ENCODE results near the gene LRRC75A. TPM values are rescaled to one million over a fixed set of nuclear protein-coding genes. Genes with fewer than 3 reads are reported as not detected.

LRRC75A gene
- total and polyA plus RNA-seq, 2 experiments from 2014 or later = 5.3 to 26.2 TPM

DNA sequence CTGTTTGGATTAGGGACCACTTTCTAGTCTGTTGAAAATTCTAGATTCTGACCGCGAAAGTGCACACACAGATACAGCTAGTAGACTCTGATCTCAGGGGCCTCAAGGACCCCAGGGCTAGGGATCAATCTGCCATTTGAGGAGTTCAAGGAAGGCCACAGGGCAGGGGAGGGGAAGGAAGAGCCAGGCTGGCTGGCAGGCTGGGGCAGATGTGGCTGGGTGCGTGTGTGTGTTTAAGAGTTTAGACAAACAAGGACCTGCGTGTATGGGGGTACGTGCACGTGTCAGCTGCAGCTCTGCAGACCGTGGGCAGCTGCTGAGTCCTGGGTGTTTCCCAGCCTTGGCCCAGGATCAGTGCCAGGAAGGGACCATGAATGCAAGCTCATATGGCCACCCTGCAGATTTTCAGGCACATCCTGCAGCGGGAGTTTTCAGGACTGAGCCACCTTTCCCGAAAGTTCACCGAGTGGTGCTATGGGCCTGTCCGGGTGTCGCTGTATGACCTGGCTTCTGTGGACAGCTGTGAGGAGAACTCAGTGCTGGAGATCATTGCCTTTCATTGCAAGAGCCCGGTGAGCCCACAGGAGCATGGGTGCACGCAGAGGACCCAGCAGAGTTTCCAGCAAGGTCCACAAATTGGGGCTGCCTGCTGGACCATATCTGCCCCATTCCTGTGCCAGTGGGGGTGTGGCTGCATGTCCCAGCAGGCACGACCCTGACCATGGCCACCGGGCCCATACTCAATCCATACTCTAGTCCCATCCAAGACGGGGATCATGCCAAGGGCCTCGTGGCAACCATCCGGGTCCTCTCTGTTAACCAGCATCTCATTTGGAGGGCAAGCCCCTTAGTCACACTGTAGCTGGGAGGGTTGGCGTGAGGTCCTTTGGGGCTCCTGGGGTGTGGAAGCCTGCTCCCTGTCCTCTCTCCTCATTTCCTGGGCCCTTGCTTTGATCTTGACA, 66.0 kb downstream of the LRRC75A start:
- peaks cover 4% of the 10 kb centered on the region; the same call in 1 of the 3 replicates for H3K4me1 Mint-ChIP-seq
- ATAC-seq = no peak
- H3K27ac Mint-ChIP-seq = no peak overlapping the region; the same call in 1 of the 2 replicates

More for the DNA sequence above, 66.0 kb downstream of the LRRC75A start:
- Mint-ChIP-seq H3K27me3 (ENCODE audit: insufficient read depth, low read depth, poor library complexity) (peaks cover 2% of the 10 kb centered on the region), H3K4me3 (no peak overlapping the region), H3K9me3 (no peaks in the 10 kb centered on the region), H3K36me3 (ENCODE audit: low read depth) (no peaks in the 10 kb centered on the region)
- H2AFZ ChIP-seq = no peak overlapping the region
- H3K79me2 ChIP-seq (replicated peaks; ENCODE audit: insufficient read depth) = no peaks in the 10 kb centered on the region
- no peak for TF ChIP-seq POLR2AphosphoS5 (IDR thresholded peaks at IDR 0.05; ENCODE audit: low read depth)
- TF ChIP-seq NANOG (IDR thresholded peaks at IDR 0.05; ENCODE audit: borderline replicate concordance) = no peak
- TF ChIP-seq STAT1 (IDR thresholded peaks at IDR 0.05; ENCODE audit: unreplicated experiment) = no peak
- TF ChIP-seq EZH2phosphoT487 (IDR thresholded peaks at IDR 0.05; ENCODE audit: unreplicated experiment) = no peak
- TF ChIP-seq ZNF331 (CRISPR knock-in tag; IDR thresholded peaks at IDR 0.05; ENCODE audit: low read depth) = no peak
- TF ChIP-seq, protein P1, sequence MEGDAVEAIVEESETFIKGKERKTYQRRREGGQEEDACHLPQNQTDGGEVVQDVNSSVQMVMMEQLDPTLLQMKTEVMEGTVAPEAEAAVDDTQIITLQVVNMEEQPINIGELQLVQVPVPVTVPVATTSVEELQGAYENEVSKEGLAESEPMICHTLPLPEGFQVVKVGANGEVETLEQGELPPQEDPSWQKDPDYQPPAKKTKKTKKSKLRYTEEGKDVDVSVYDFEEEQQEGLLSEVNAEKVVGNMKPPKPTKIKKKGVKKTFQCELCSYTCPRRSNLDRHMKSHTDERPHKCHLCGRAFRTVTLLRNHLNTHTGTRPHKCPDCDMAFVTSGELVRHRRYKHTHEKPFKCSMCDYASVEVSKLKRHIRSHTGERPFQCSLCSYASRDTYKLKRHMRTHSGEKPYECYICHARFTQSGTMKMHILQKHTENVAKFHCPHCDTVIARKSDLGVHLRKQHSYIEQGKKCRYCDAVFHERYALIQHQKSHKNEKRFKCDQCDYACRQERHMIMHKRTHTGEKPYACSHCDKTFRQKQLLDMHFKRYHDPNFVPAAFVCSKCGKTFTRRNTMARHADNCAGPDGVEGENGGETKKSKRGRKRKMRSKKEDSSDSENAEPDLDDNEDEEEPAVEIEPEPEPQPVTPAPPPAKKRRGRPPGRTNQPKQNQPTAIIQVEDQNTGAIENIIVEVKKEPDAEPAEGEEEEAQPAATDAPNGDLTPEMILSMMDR (conservative IDR thresholded peaks at IDR 0.05; ENCODE audit: low read depth in 2 of 2) = no peak
- no peak for TF ChIP-seq EZH2 (IDR thresholded peaks at IDR 0.05; ENCODE audit: low read depth, unreplicated experiment)
- TF ChIP-seq, protein P2, sequence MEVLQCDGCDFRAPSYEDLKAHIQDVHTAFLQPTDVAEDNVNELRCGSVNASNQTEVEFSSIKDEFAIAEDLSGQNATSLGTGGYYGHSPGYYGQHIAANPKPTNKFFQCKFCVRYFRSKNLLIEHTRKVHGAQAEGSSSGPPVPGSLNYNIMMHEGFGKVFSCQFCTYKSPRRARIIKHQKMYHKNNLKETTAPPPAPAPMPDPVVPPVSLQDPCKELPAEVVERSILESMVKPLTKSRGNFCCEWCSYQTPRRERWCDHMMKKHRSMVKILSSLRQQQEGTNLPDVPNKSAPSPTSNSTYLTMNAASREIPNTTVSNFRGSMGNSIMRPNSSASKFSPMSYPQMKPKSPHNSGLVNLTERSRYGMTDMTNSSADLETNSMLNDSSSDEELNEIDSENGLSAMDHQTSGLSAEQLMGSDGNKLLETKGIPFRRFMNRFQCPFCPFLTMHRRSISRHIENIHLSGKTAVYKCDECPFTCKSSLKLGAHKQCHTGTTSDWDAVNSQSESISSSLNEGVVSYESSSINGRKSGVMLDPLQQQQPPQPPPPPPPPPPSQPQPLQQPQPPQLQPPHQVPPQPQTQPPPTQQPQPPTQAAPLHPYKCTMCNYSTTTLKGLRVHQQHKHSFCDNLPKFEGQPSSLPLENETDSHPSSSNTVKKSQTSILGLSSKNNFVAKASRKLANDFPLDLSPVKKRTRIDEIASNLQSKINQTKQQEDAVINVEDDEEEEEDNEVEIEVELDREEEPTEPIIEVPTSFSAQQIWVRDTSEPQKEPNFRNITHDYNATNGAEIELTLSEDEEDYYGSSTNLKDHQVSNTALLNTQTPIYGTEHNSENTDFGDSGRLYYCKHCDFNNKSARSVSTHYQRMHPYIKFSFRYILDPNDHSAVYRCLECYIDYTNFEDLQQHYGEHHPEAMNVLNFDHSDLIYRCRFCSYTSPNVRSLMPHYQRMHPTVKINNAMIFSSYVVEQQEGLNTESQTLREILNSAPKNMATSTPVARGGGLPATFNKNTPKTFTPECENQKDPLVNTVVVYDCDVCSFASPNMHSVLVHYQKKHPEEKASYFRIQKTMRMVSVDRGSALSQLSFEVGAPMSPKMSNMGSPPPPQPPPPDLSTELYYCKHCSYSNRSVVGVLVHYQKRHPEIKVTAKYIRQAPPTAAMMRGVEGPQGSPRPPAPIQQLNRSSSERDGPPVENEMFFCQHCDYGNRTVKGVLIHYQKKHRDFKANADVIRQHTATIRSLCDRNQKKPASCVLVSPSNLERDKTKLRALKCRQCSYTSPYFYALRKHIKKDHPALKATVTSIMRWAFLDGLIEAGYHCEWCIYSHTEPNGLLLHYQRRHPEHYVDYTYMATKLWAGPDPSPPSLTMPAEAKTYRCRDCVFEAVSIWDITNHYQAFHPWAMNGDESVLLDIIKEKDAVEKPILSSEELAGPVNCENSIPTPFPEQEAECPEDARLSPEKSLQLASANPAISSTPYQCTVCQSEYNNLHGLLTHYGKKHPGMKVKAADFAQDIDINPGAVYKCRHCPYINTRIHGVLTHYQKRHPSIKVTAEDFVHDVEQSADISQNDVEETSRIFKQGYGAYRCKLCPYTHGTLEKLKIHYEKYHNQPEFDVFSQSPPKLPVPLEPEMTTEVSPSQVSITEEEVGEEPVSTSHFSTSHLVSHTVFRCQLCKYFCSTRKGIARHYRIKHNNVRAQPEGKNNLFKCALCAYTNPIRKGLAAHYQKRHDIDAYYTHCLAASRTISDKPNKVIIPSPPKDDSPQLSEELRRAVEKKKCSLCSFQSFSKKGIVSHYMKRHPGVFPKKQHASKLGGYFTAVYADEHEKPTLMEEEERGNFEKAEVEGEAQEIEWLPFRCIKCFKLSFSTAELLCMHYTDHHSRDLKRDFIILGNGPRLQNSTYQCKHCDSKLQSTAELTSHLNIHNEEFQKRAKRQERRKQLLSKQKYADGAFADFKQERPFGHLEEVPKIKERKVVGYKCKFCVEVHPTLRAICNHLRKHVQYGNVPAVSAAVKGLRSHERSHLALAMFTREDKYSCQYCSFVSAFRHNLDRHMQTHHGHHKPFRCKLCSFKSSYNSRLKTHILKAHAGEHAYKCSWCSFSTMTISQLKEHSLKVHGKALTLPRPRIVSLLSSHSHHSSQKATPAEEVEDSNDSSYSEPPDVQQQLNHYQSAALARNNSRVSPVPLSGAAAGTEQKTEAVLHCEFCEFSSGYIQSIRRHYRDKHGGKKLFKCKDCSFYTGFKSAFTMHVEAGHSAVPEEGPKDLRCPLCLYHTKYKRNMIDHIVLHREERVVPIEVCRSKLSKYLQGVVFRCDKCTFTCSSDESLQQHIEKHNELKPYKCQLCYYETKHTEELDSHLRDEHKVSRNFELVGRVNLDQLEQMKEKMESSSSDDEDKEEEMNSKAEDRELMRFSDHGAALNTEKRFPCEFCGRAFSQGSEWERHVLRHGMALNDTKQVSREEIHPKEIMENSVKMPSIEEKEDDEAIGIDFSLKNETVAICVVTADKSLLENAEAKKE (CRISPR knock-in tag; IDR thresholded peaks at IDR 0.05) = no peak
- no peak for TF ChIP-seq JUNB (IDR thresholded peaks at IDR 0.05; ENCODE audit: unreplicated experiment)
- TF ChIP-seq CREB1 (CRISPR knock-in tag; IDR thresholded peaks at IDR 0.05; ENCODE audit: low read depth) = no peak
- TF ChIP-seq ZNF114 (CRISPR knock-in tag; IDR thresholded peaks at IDR 0.05) = no peak
- TF ChIP-seq, protein P3, sequence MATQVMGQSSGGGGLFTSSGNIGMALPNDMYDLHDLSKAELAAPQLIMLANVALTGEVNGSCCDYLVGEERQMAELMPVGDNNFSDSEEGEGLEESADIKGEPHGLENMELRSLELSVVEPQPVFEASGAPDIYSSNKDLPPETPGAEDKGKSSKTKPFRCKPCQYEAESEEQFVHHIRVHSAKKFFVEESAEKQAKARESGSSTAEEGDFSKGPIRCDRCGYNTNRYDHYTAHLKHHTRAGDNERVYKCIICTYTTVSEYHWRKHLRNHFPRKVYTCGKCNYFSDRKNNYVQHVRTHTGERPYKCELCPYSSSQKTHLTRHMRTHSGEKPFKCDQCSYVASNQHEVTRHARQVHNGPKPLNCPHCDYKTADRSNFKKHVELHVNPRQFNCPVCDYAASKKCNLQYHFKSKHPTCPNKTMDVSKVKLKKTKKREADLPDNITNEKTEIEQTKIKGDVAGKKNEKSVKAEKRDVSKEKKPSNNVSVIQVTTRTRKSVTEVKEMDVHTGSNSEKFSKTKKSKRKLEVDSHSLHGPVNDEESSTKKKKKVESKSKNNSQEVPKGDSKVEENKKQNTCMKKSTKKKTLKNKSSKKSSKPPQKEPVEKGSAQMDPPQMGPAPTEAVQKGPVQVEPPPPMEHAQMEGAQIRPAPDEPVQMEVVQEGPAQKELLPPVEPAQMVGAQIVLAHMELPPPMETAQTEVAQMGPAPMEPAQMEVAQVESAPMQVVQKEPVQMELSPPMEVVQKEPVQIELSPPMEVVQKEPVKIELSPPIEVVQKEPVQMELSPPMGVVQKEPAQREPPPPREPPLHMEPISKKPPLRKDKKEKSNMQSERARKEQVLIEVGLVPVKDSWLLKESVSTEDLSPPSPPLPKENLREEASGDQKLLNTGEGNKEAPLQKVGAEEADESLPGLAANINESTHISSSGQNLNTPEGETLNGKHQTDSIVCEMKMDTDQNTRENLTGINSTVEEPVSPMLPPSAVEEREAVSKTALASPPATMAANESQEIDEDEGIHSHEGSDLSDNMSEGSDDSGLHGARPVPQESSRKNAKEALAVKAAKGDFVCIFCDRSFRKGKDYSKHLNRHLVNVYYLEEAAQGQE (IDR thresholded peaks at IDR 0.05; ENCODE audit: unreplicated experiment) = no peak
- TF ChIP-seq, protein P4, sequence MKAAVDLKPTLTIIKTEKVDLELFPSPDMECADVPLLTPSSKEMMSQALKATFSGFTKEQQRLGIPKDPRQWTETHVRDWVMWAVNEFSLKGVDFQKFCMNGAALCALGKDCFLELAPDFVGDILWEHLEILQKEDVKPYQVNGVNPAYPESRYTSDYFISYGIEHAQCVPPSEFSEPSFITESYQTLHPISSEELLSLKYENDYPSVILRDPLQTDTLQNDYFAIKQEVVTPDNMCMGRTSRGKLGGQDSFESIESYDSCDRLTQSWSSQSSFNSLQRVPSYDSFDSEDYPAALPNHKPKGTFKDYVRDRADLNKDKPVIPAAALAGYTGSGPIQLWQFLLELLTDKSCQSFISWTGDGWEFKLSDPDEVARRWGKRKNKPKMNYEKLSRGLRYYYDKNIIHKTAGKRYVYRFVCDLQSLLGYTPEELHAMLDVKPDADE (IDR thresholded peaks at IDR 0.05) = no peak
- no peak overlapping the region for H3K27ac ChIP-seq (ENCODE audit: low read depth)
- no peak for DNase-seq (ENCODE audit: low spot score)
- no peaks in the 10 kb centered on the region for H3K4me1 ChIP-seq (ENCODE audit: insufficient read depth)
- H3K9me2 ChIP-seq (ENCODE audit: insufficient read depth) = no peaks in the 10 kb centered on the region
- H3K27me3 ChIP-seq (ENCODE audit: insufficient read depth) = no peaks in the 10 kb centered on the region
- no peaks in the 10 kb centered on the region for H4K20me1 ChIP-seq (replicated peaks; ENCODE audit: insufficient read depth)
- no peaks in the 10 kb centered on the region for H3F3A ChIP-seq (replicated peaks; ENCODE audit: low read depth)
- no peak overlapping the region for H3K4me2 ChIP-seq
- no peaks in the 10 kb centered on the region for H3K36me3 ChIP-seq (ENCODE audit: insufficient read depth)
- H3K4me3 ChIP-seq = no peak overlapping the region
